Measurements from ENCODE around the gene TBK1. TPM values are rescaled to one million over a fixed set of nuclear protein-coding genes. Genes with fewer than 3 reads are reported as not detected.

The TBK1 gene
- total RNA-seq, 2 experiments from 2014 or later, result 18.0 to 18.1 TPM

- peaks cover 3% of the 10 kb centered on the region for H3K4me1 Mint-ChIP-seq
- H3K27me3 Mint-ChIP-seq, result no peaks in the 10 kb centered on the region
- no peaks in the 10 kb centered on the region for H3K9me3 Mint-ChIP-seq
- no peak for DNase-seq
- H3K27ac Mint-ChIP-seq, result no peak overlapping the region
- no peak overlapping the region for H3K4me3 Mint-ChIP-seq
- peaks cover 28% of the 10 kb centered on the region for H3K36me3 Mint-ChIP-seq
These were observed 14.3 kb downstream of the TBK1 start for GRCh38 chr12:64466178-64466577.

GRCh38 chr12:64468966-64469365, 17.0 kb downstream of the TBK1 start:
- H3K27me3 Mint-ChIP-seq, result no peaks in the 10 kb centered on the region
- peaks cover 3% of the 10 kb centered on the region for H3K4me1 Mint-ChIP-seq
- H3K27ac Mint-ChIP-seq, result no peak overlapping the region
- DNase-seq, result no peak
- H3K9me3 Mint-ChIP-seq, result no peaks in the 10 kb centered on the region
- H3K36me3 Mint-ChIP-seq, result peaks cover 33% of the 10 kb centered on the region
- H3K4me3 Mint-ChIP-seq, result no peak overlapping the region

- DNase-seq, result no peak
- Mint-ChIP-seq H3K4me3 (no peak overlapping the region), H3K9me3 (no peaks in the 10 kb centered on the region), H3K27me3 (no peaks in the 10 kb centered on the region), H3K4me1 (peaks cover 3% of the 10 kb centered on the region), H3K36me3 (peaks cover 36% of the 10 kb centered on the region), H3K27ac (no peak overlapping the region)
These were observed 17.7 kb downstream of the TBK1 start for GRCh38 chr12:64469455-64470142.

GRCh38 chr12:64470495-64470894, 18.6 kb downstream of the TBK1 start:
- Mint-ChIP-seq H3K36me3 (peaks cover 39% of the 10 kb centered on the region), H3K4me3 (no peak overlapping the region), H3K9me3 (peaks cover 2% of the 10 kb centered on the region), H3K4me1 (peaks cover 3% of the 10 kb centered on the region), H3K27me3 (no peaks in the 10 kb centered on the region), H3K27ac (no peak overlapping the region)
- no peak for DNase-seq

GRCh38 chr12:64473176-64473575, 21.3 kb downstream of the TBK1 start:
- Mint-ChIP-seq H3K9me3 (peaks cover 13% of the 10 kb centered on the region), H3K27me3 (no peaks in the 10 kb centered on the region), H3K4me1 (peaks cover 3% of the 10 kb centered on the region), H3K27ac (no peak overlapping the region), H3K4me3 (no peak overlapping the region), H3K36me3 (peaks cover 55% of the 10 kb centered on the region)
- no peak for DNase-seq

- DNase-seq, result no peak
- peaks cover 48% of the 10 kb centered on the region for H3K36me3 Mint-ChIP-seq
- H3K9me3 Mint-ChIP-seq, result peaks cover 13% of the 10 kb centered on the region
- H3K27ac Mint-ChIP-seq, result no peak overlapping the region
- no peaks in the 10 kb centered on the region for H3K4me1 Mint-ChIP-seq
- no peaks in the 10 kb centered on the region for H3K27me3 Mint-ChIP-seq
- no peak overlapping the region for H3K4me3 Mint-ChIP-seq
These were observed 23.6 kb downstream of the TBK1 start for GRCh38 chr12:64475518-64475917.

GRCh38 chr12:64476844-64477243, 24.9 kb downstream of the TBK1 start:
- Mint-ChIP-seq H3K9me3 (peaks cover 13% of the 10 kb centered on the region), H3K4me1 (no peaks in the 10 kb centered on the region), H3K36me3 (peaks cover 44% of the 10 kb centered on the region), H3K27me3 (no peaks in the 10 kb centered on the region), H3K4me3 (no peak overlapping the region), H3K27ac (no peak overlapping the region)
- no peak for DNase-seq

- H3K9me3 Mint-ChIP-seq, result peaks cover 13% of the 10 kb centered on the region
- no peak for DNase-seq
- H3K4me3 Mint-ChIP-seq, result no peak overlapping the region
- H3K27me3 Mint-ChIP-seq, result no peaks in the 10 kb centered on the region
- H3K36me3 Mint-ChIP-seq, result peaks cover 40% of the 10 kb centered on the region
- no peak overlapping the region for H3K27ac Mint-ChIP-seq
- H3K4me1 Mint-ChIP-seq, result no peaks in the 10 kb centered on the region
These were observed 26.7 kb downstream of the TBK1 start for GRCh38 chr12:64478661-64479060.

- no peak for DNase-seq
- Mint-ChIP-seq H3K36me3 (peaks cover 34% of the 10 kb centered on the region), H3K27me3 (no peaks in the 10 kb centered on the region), H3K9me3 (peaks cover 13% of the 10 kb centered on the region), H3K4me3 (no peak overlapping the region), H3K4me1 (no peaks in the 10 kb centered on the region), H3K27ac (no peak overlapping the region)
These were observed 28.2 kb downstream of the TBK1 start for GRCh38 chr12:64480148-64480547.

GRCh38 chr12:64486657-64487056, 34.7 kb downstream of the TBK1 start:
- H3K9me3 Mint-ChIP-seq, result no peaks in the 10 kb centered on the region
- H3K4me3 Mint-ChIP-seq, result no peak overlapping the region
- peaks cover 23% of the 10 kb centered on the region for H3K36me3 Mint-ChIP-seq
- no peaks in the 10 kb centered on the region for H3K27me3 Mint-ChIP-seq
- H3K4me1 Mint-ChIP-seq, result peaks cover 11% of the 10 kb centered on the region
- no peak overlapping the region for H3K27ac Mint-ChIP-seq
- no peak for DNase-seq

- H3K4me1 Mint-ChIP-seq, result peaks cover 21% of the 10 kb centered on the region
- peaks cover 19% of the 10 kb centered on the region for H3K36me3 Mint-ChIP-seq
- no peak overlapping the region for H3K4me3 Mint-ChIP-seq
These were observed 39.8 kb downstream of the TBK1 start for GRCh38 chr12:64491718-64492117.

GRCh38 chr12:64493513-64493912, 41.6 kb downstream of the TBK1 start:
- Mint-ChIP-seq H3K4me3 (no peak overlapping the region), H3K27me3 (no peaks in the 10 kb centered on the region), H3K9me3 (no peaks in the 10 kb centered on the region), H3K27ac (no peak overlapping the region), H3K36me3 (peaks cover 24% of the 10 kb centered on the region), H3K4me1 (peaks cover 20% of the 10 kb centered on the region)
- DNase-seq, result no peak

More at GRCh38 chr12:64491718-64492117, 39.8 kb downstream of the TBK1 start:
- Mint-ChIP-seq H3K27me3 (no peaks in the 10 kb centered on the region), H3K9me3 (no peaks in the 10 kb centered on the region), H3K27ac (peak overlapping the region; percentile 42)
- no peak for DNase-seq

GRCh38 chr12:64494998-64495729, 43.2 kb downstream of the TBK1 start:
- H3K27me3 Mint-ChIP-seq, result no peaks in the 10 kb centered on the region
- DNase-seq, result no peak
- H3K9me3 Mint-ChIP-seq, result no peaks in the 10 kb centered on the region
- no peak overlapping the region for H3K4me3 Mint-ChIP-seq
- H3K4me1 Mint-ChIP-seq, result peaks cover 14% of the 10 kb centered on the region
- H3K36me3 Mint-ChIP-seq, result peaks cover 25% of the 10 kb centered on the region
- no peak overlapping the region for H3K27ac Mint-ChIP-seq

GRCh38 chr12:64496839-64497400, 45.0 kb downstream of the TBK1 start:
- Mint-ChIP-seq H3K36me3 (peaks cover 26% of the 10 kb centered on the region), H3K27ac (no peak overlapping the region), H3K27me3 (no peaks in the 10 kb centered on the region), H3K4me3 (no peak overlapping the region), H3K4me1 (peaks cover 7% of the 10 kb centered on the region), H3K9me3 (no peaks in the 10 kb centered on the region)
- no peak for DNase-seq

- DNase-seq, result no peak
- Mint-ChIP-seq H3K27ac (no peak overlapping the region), H3K4me1 (peaks cover 5% of the 10 kb centered on the region), H3K36me3 (peaks cover 26% of the 10 kb centered on the region), H3K4me3 (no peak overlapping the region), H3K27me3 (no peaks in the 10 kb centered on the region), H3K9me3 (no peaks in the 10 kb centered on the region)
These were observed 45.6 kb downstream of the TBK1 start for GRCh38 chr12:64497484-64497883.
